HG02610 (cell line): Measurements from ENCODE around the gene CAV3.

Experiments used
- ATAC-seq: cut with Tn5 transposase; IDR thresholded peaks from one replicate; pipeline ENCODE4 v1.9.1; 2021; ENCODE audit warnings: mild to moderate bottlenecking, moderate library complexity; ENCODE audit not compliant: unreplicated experiment

Gene CAV3

GRCh38 chr3:8759038-8759707 is 25.6 kb downstream of the CAV3 start:
- ATAC-seq, result no peak

GRCh38 chr3:8760091-8760490 is 26.5 kb downstream of the CAV3 start:
- no peak for ATAC-seq

GRCh38 chr3:8760506-8760905 is 26.9 kb downstream of the CAV3 start:
- no peak for ATAC-seq

- ATAC-seq, result no peak
These were observed 28.3 kb downstream of the CAV3 start for GRCh38 chr3:8761866-8762265.

- no peak for ATAC-seq
These were observed 29.2 kb downstream of the CAV3 start for GRCh38 chr3:8762607-8763377.

GRCh38 chr3:8764528-8764927 is 30.9 kb downstream of the CAV3 start:
- no peak for ATAC-seq

- no peak for ATAC-seq
These were observed 31.9 kb downstream of the CAV3 start for GRCh38 chr3:8765528-8765927.

- ATAC-seq, result no peak
These were observed 32.5 kb downstream of the CAV3 start for GRCh38 chr3:8766148-8766547.

- ATAC-seq, result no peak
These were observed 33.7 kb downstream of the CAV3 start for GRCh38 chr3:8767256-8767666.

GRCh38 chr3:8767667-8768363 is 34.2 kb downstream of the CAV3 start:
- peak; percentile 25 for ATAC-seq

GRCh38 chr3:8768364-8769087 is 34.9 kb downstream of the CAV3 start:
- ATAC-seq, result peak; percentile 48

- peak; percentile 76 for ATAC-seq
These were observed 35.7 kb downstream of the CAV3 start, which contains the start of gene OXTR for GRCh38 chr3:8769088-8769822. TSS of gene OXTR (minus strand) at chr3:8769613. CDS start at chr3:8768187, 1,426 bp downstream.

- ATAC-seq, result no peak
These were observed 40.4 kb downstream of the CAV3 start for GRCh38 chr3:8773941-8774542.

GRCh38 chr3:8775181-8775580 is 41.6 kb downstream of the CAV3 start:
- ATAC-seq, result no peak

GRCh38 chr3:8775602-8776001 is 42.0 kb downstream of the CAV3 start:
- ATAC-seq, result no peak

GRCh38 chr3:8776406-8776805 is 42.8 kb downstream of the CAV3 start:
- no peak for ATAC-seq

GRCh38 chr3:8777201-8777977 is 43.8 kb downstream of the CAV3 start:
- no peak for ATAC-seq

GRCh38 chr3:8777978-8778267 is 44.3 kb downstream of the CAV3 start:
- ATAC-seq, result no peak

GRCh38 chr3:8778475-8778874 is 44.9 kb downstream of the CAV3 start:
- ATAC-seq, result no peak
